ENCODE measurements around the gene EPS15. TPM values are rescaled to one million over a fixed set of nuclear protein-coding genes. Genes with fewer than 3 reads are reported as not detected.
A peak's percentile ranks its signal among the peaks of the same experiment; 100 is the strongest.

Gene EPS15
- total RNA-seq, 4 donors from 2014 or later: 43.8 to 74.0 (median 59.9) TPM

DNA sequence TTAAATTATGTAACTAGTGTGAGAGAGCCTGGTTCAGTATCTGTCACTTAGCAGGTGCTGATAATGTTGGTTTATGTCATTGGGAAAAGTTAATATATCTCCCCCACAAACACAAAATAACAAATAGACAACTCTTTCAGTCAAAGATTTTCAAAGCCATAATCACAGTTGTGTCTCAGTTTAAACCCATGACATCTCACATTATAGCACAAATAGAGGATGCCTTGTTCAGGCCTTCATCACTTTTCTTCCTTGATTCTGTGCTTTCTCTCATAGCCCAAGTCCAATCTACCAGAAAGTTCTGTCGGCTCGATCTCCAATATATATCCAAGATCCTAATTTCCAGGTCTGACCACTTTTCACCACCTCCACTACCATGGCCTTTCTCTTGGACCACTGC lies 6.2 kb upstream of the EPS15 start:
- 96 to 100% methylated on average over 2 of the region's 2 CpGs for WGBS, 2 donors (ENCODE audit: low coverage in 1 of 2)
- H3K36me3 ChIP-seq: no peaks in the 10 kb centered on the region
- no peaks in the 10 kb centered on the region for H3K9me3 ChIP-seq
- H3K27me3 ChIP-seq: no peaks in the 10 kb centered on the region
- TF ChIP-seq EP300 (IDR thresholded peaks at IDR 0.05; ENCODE audit: low read depth) (no peak), POLR2A (IDR thresholded peaks at IDR 0.05) (no peak)
- no peak overlapping the region for H3K27ac ChIP-seq
- DNase-seq: no peak
- intact Hi-C loops (cut with DNase I; ENCODE audit: low total_unique reads) (no loop called here), in situ Hi-C loops (cut with MboI; ENCODE audit: low pct_ligation_motif_present in 1 of 4, low pct_unique_long_range_greater_than_20kb in 1 of 4, low sequenced_read_pairs in 3 of 4) (loop anchor here in 1 of 4 donors (25.0 kb wide), 1 partner anchor 163 kb away; no protein-coding TSS in a partner anchor)
- peaks cover 0 to 8% (median 2%) of the 10 kb centered on the region in 4 donors for H3K4me1 ChIP-seq
- H3K4me3 ChIP-seq: no peak overlapping the region

DNA sequence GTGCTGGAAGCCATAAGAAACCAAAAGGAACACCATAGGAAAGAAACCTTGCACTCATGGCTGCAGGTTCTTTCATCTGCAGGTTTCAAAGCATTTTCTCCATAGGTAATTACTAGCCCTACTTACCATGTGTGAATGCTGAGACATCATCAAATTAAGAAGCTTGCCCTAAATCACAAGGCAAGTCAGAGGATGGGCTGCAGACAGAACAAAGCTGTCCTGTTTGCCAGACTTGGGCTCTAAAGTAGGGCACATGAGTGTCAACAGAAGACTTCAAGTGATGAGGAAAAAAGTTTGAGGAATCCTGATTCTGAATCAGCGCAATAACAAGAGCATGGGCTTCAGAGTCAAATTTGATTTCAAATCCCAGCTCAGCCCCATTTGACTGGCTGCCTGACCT lies 5.8 kb upstream of the EPS15 start:
- no peak overlapping the region for H3K27ac ChIP-seq
- 94 to 100% methylated on average over 1 of the region's 1 CpG for WGBS, 2 donors (ENCODE audit: low coverage in 1 of 2)
- no peak for DNase-seq

DNA sequence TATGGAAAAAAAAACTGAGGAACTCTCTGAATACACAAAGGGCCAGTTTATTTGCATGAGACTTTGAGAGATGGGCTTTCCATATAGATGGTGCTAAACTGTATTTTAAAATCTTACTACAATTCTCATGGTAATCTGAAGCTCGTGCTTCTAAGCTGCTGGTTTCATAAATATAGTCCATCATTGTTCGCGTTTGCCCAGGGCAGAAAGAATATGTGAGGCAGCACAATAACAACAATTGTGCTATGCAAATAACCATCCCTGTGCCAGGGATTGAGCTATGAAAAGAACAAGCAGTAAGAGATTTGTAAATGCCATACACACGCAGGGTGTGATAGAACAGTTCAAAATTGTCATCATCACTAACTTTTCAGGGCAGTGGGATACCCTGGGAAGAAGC lies 4.9 kb upstream of the EPS15 start:
- no peak overlapping the region for H3K27ac ChIP-seq
- intact Hi-C loops (cut with DNase I; ENCODE audit: low total_unique reads) (no loop called here), in situ Hi-C loops (cut with MboI; ENCODE audit: low pct_ligation_motif_present in 1 of 4, low pct_unique_long_range_greater_than_20kb in 1 of 4, low sequenced_read_pairs in 3 of 4) (no loop called here)
- no peaks in the 10 kb centered on the region for H3K36me3 ChIP-seq
- peaks cover 0 to 17% (median 7%) of the 10 kb centered on the region in 4 donors for H3K4me1 ChIP-seq
- H3K27me3 ChIP-seq: no peaks in the 10 kb centered on the region
- TF ChIP-seq EP300 (IDR thresholded peaks at IDR 0.05; ENCODE audit: low read depth) (no peak), POLR2A (IDR thresholded peaks at IDR 0.05) (no peak), POLR2AphosphoS5 (IDR thresholded peaks at IDR 0.05) (no peak)
- TF ChIP-seq, protein P1, sequence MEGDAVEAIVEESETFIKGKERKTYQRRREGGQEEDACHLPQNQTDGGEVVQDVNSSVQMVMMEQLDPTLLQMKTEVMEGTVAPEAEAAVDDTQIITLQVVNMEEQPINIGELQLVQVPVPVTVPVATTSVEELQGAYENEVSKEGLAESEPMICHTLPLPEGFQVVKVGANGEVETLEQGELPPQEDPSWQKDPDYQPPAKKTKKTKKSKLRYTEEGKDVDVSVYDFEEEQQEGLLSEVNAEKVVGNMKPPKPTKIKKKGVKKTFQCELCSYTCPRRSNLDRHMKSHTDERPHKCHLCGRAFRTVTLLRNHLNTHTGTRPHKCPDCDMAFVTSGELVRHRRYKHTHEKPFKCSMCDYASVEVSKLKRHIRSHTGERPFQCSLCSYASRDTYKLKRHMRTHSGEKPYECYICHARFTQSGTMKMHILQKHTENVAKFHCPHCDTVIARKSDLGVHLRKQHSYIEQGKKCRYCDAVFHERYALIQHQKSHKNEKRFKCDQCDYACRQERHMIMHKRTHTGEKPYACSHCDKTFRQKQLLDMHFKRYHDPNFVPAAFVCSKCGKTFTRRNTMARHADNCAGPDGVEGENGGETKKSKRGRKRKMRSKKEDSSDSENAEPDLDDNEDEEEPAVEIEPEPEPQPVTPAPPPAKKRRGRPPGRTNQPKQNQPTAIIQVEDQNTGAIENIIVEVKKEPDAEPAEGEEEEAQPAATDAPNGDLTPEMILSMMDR (IDR thresholded peaks at IDR 0.05): no peak
- 89 to 100% methylated on average over 1 to 4 of the region's 4 CpGs for WGBS, 2 donors (ENCODE audit: low coverage in 1 of 2)
- no peaks in the 10 kb centered on the region for H3K9me3 ChIP-seq
- DNase-seq: no peak
- no peak overlapping the region for H3K4me3 ChIP-seq

More for the DNA sequence above, 5.8 kb upstream of the EPS15 start:
- H3K36me3 ChIP-seq: no peaks in the 10 kb centered on the region
- no peaks in the 10 kb centered on the region for H3K27me3 ChIP-seq
- in situ Hi-C loops (cut with MboI; ENCODE audit: low pct_ligation_motif_present in 1 of 4, low pct_unique_long_range_greater_than_20kb in 1 of 4, low sequenced_read_pairs in 3 of 4): loop anchor here in 1 of 4 donors (25.0 kb wide), 1 partner anchor 163 kb away; no protein-coding TSS in a partner anchor
- no peak for TF ChIP-seq EP300 (IDR thresholded peaks at IDR 0.05; ENCODE audit: low read depth)
- TF ChIP-seq, protein P1 (IDR thresholded peaks at IDR 0.05): no peak
- no peak for TF ChIP-seq POLR2AphosphoS5 (IDR thresholded peaks at IDR 0.05)
- no peak for TF ChIP-seq POLR2A (IDR thresholded peaks at IDR 0.05)
- H3K4me3 ChIP-seq: no peak overlapping the region
- intact Hi-C loops (cut with DNase I; ENCODE audit: low total_unique reads): no loop called here
- H3K4me1 ChIP-seq: peaks cover 0 to 12% (median 4%) of the 10 kb centered on the region in 4 donors
- no peaks in the 10 kb centered on the region for H3K9me3 ChIP-seq

DNA sequence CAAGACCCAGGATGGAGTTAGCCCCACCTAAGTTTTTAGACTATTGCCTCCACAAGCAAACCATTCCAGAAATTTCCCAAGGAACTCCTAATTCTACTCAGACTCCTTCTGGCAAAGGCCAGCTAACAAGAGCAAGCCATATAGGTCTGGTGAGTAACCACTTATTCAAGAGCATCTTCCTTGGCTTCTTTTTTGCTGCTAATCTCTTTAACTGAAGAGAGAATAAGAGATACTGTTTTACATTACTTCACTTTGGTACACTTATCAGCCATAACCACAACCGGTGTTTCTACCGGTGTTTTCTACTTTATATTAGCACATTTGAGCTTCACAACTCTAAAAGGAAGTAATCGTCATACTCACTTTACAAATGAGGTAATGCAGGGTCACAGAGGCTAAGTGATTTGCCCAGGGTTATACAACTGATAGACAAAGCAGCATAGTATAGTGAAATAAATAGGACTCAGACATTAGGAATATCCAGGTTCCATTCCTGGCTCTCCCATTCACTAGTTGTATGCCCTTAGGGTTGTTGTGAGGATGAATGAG lies 1.7 kb upstream of the EPS15 start:
- in situ Hi-C loops (cut with MboI; ENCODE audit: low pct_ligation_motif_present in 1 of 4, low pct_unique_long_range_greater_than_20kb in 1 of 4, low sequenced_read_pairs in 3 of 4) (no loop called here), intact Hi-C loops (cut with DNase I; ENCODE audit: low total_unique reads) (no loop called here)
- no peaks in the 10 kb centered on the region for H3K9me3 ChIP-seq
- 0 to 35% methylated on average over 1 to 3 of the region's 3 CpGs for WGBS, 2 donors (ENCODE audit: low coverage in 1 of 2)
- DNase-seq: no peak
- H3K27me3 ChIP-seq: no peaks in the 10 kb centered on the region
- peak overlapping the region in 3 of 4 donors; percentile 96 to 98 (median 97) for H3K27ac ChIP-seq
- TF ChIP-seq, protein P1 (IDR thresholded peaks at IDR 0.05): no peak
- TF ChIP-seq POLR2AphosphoS5 (IDR thresholded peaks at IDR 0.05): no peak
- no peak for TF ChIP-seq POLR2A (IDR thresholded peaks at IDR 0.05)
- no peak for TF ChIP-seq EP300 (IDR thresholded peaks at IDR 0.05; ENCODE audit: low read depth)
- H3K4me1 ChIP-seq: peaks cover 6 to 38% (median 26%) of the 10 kb centered on the region in 4 donors
- H3K4me3 ChIP-seq: no peak overlapping the region
- H3K36me3 ChIP-seq: no peaks in the 10 kb centered on the region

Measured in transverse colon (tissue), 4 donors.